Measurements from ENCODE around the gene GRIPAP1.

- TF ChIP-seq BHLHE40 (IDR thresholded peaks at IDR 0.05; ENCODE audit: borderline replicate concordance) (no peak), L3MBTL2 (conservative IDR thresholded peaks at IDR 0.05) (no peak), SUZ12 (IDR thresholded peaks at IDR 0.05) (no peak), PKNOX1 (IDR thresholded peaks at IDR 0.05) (no peak), FOXA1 (IDR thresholded peaks at IDR 0.05) (no peak), TARDBP (IDR thresholded peaks at IDR 0.05) (no peak)
These were observed 17.7 kb upstream of the GRIPAP1 start for GRCh38 chrX:49019599-49020249.

All from HEK293T (cell line).